K562 (cell line): ENCODE results near the gene ABHD12. TPM values are rescaled to one million over a fixed set of nuclear protein-coding genes. Genes with fewer than 3 reads are reported as not detected.

Experiments
- ATAC-seq: fragments of 200-7000 bp; cut with Tn5 transposase; 3 replicates; pipeline ENCODE4 v1.9.1; 2020; ENCODE audit warnings: moderate library complexity
- Bru-seq: library from RNA; stranded (reverse); fragments of 400-500 nt; gene quantifications from one replicate; lab custom pipeline; 2021; lab: Mats Ljungman, UMichigan
- BruChase-seq, 2 experiments: library from RNA; stranded (reverse); fragments of 400-500 nt; gene quantifications; one replicate each; lab custom pipeline; 2021; lab: Mats Ljungman, UMichigan
- BruUV-seq: library from RNA; stranded (reverse); fragments of 400-500 nt; replicated peaks from 2 replicates; lab custom pipeline; 2021; lab: Mats Ljungman, UMichigan
- CTCF ChIA-PET: fragments of 300-600 bp; formaldehyde crosslinking; extraction: SDS; loops from one replicate; lab custom pipeline; 2021; ENCODE audit warnings: low intra/inter-chr PET ratio; lab: Yijun Ruan, JAX
- POLR2A ChIA-PET: fragments of 300-600, 350-650 bp; sonication (Branson Sonifier 250); formaldehyde crosslinking; extraction: SDS; loops from one replicate; lab custom pipeline; 2021; ENCODE audit warnings: antibody characterized with exemption, inconsistent platforms; lab: Yijun Ruan, JAX
- DNase-seq, 4 experiments: peaks; one replicate each; pipeline versions ENCODE4 v3.0.0 to v3.0.0-alpha.2; 2011 to 2018; ENCODE audit warnings: low spot score in 3 of 4, mixed read lengths in 3 of 4; ENCODE audit errors: extremely low read depth in 1 of 4
- FAIRE-seq: peaks from 2 replicates; lab custom pipeline; 2011; peaks lifted over from hg19 to GRCh38; lab: Jason Lieb, UNC
- H2AFZ ChIP-seq: 2 replicates; pipeline ENCODE4 v1.6.0; 2011; ENCODE audit warnings: low read depth, low read length, control low read depth, inconsistent platforms
- H3K27ac ChIP-seq: fragments of 200-600 bp; 3 replicates; pipeline ENCODE4 v1.8.0; 2011; ENCODE audit warnings: low read depth, mild to moderate bottlenecking, control low read depth, inconsistent platforms, low read length, moderate library complexity, mixed read lengths; ENCODE audit errors: extremely low read depth
- H3K27me3 ChIP-seq, 2 experiments: fragments of 300-600 bp in 1 of 2; 2 replicates in 1 of 2; 3 replicates in 1 of 2; pipeline versions ENCODE4 v1.6.0 to v1.8.0; 2011; ENCODE audit warnings: inconsistent platforms in 2 of 2, low read length in 2 of 2, mild to moderate bottlenecking in 1 of 2, mixed read lengths in 1 of 2, moderate library complexity in 1 of 2; ENCODE audit not compliant: control insufficient read depth in 2 of 2, insufficient read depth in 2 of 2
- H3K36me3 ChIP-seq: fragments of 300-600 bp; 3 replicates; pipeline ENCODE4 v1.8.0; 2011; ENCODE audit warnings: mild to moderate bottlenecking, low read length, inconsistent platforms; ENCODE audit not compliant: control insufficient read depth, insufficient read depth
- H3K4me1 ChIP-seq, 2 experiments: fragments of 200-600 bp in 1 of 2; replicated peaks in 1 of 2; 2 replicates in 1 of 2; 3 replicates in 1 of 2; pipeline versions ENCODE4 v1.5.1 to v1.8.0; 2011; ENCODE audit warnings: inconsistent platforms in 2 of 2, low read length in 2 of 2, mild to moderate bottlenecking in 1 of 2, mixed read lengths in 1 of 2, moderate library complexity in 1 of 2; ENCODE audit not compliant: control insufficient read depth in 2 of 2, insufficient read depth in 2 of 2
- H3K4me2 ChIP-seq: 2 replicates; pipeline ENCODE4 v1.6.1; 2011; ENCODE audit warnings: low read length, control low read depth, inconsistent platforms, mixed read lengths; ENCODE audit not compliant: insufficient read depth
- H3K4me3 ChIP-seq: fragments of 200-600 bp; sonication (generic), shearing (Covaris generic); 2 replicates; pipeline ENCODE4 v1.5.1; 2016; ENCODE audit warnings: control low read depth, inconsistent platforms
- H3K79me2 ChIP-seq: fragments of 200-600 bp; 3 replicates; pipeline ENCODE4 v1.8.0; 2011; ENCODE audit warnings: low read length, inconsistent platforms; ENCODE audit not compliant: control insufficient read depth, insufficient read depth
- H3K9ac ChIP-seq, 2 experiments: 2 replicates each; pipeline versions ENCODE4 v1.6.0 to v1.6.1; 2011; ENCODE audit warnings: low read depth in 2 of 2, low read length in 2 of 2, control low read depth in 1 of 2, inconsistent platforms in 1 of 2, mild to moderate bottlenecking in 1 of 2, mixed read lengths in 1 of 2; ENCODE audit not compliant: insufficient read depth in 1 of 2
- H3K9me1 ChIP-seq: one replicate; pipeline ENCODE4 v1.6.0; 2011; ENCODE audit warnings: inconsistent platforms, mild to moderate bottlenecking, low read length, moderate library complexity; ENCODE audit not compliant: control insufficient read depth, insufficient read depth
- H3K9me3 ChIP-seq: replicated peaks from 2 replicates; pipeline ENCODE4 v1.5.1; 2011; ENCODE audit warnings: low read depth, low read length, inconsistent platforms; ENCODE audit not compliant: control insufficient read depth, insufficient read depth
- H4K20me1 ChIP-seq: replicated peaks from 2 replicates; pipeline ENCODE4 v1.6.1; 2011; ENCODE audit warnings: low read length, inconsistent platforms, mixed read lengths; ENCODE audit not compliant: control insufficient read depth, insufficient read depth
- ETS1 ChIP-seq: conservative IDR thresholded peaks from 2 replicates; pipeline ENCODE4 v1.6.1; 2011; ENCODE audit warnings: low read depth, mild to moderate bottlenecking, low read length; ENCODE audit not compliant: control insufficient read depth
- ILF3 ChIP-seq: fragments of 450-650 bp; IDR thresholded peaks from 2 replicates; pipeline ENCODE4 v1.6.1; 2018; ENCODE audit warnings: antibody characterized with exemption, mild to moderate bottlenecking, moderate library complexity, borderline replicate concordance
- MAFG ChIP-seq: fragments of 450-650 bp; conservative IDR thresholded peaks from 2 replicates; pipeline ENCODE4 v1.6.1; 2016; ENCODE audit warnings: missing genetic modification characterization, missing compliant biosample characterization
- PBX2 ChIP-seq, 2 experiments: IDR thresholded peaks in 1 of 2; conservative IDR thresholded peaks in 1 of 2; 2 replicates each; pipeline ENCODE4 v1.6.1; 2016; ENCODE audit warnings: low read depth in 2 of 2, mild to moderate bottlenecking in 1 of 2, missing compliant biosample characterization in 1 of 2, missing genetic modification characterization in 1 of 2, moderate library complexity in 1 of 2
- POLR2AphosphoS5 ChIP-seq: IDR thresholded peaks from 2 replicates; pipeline ENCODE4 v1.6.1; 2011; ENCODE audit warnings: mild to moderate bottlenecking, low read depth, low read length, moderate library complexity; ENCODE audit not compliant: control insufficient read depth, insufficient read depth
- PTTG1 ChIP-seq: fragments of 450-650 bp; IDR thresholded peaks from 2 replicates; pipeline ENCODE4 v1.6.1; 2016; ENCODE audit warnings: low read depth, mild to moderate bottlenecking, missing genetic modification characterization, missing compliant biosample characterization
- SMARCC2 ChIP-seq: fragments of 450-650 bp; IDR thresholded peaks from 2 replicates; pipeline ENCODE4 v1.6.1; 2017; ENCODE audit warnings: antibody characterized with exemption, moderate library complexity, mild to moderate bottlenecking, low read depth
- WGBS: fragments of 100-300 bp; shearing (Covaris generic); methylation state at CpG from one replicate; pipeline ENCODE4 v1.1.6; 2016; ENCODE audit warnings: low coverage, mixed read lengths; ENCODE audit not compliant: insufficient coverage; ENCODE audit errors: missing lambda C conversion rate; 5-methylcytosine and 5-hydroxymethylcytosine counted together
- in situ Hi-C: fragments of 300-500 bp; cut with MboI; formaldehyde crosslinking; loops from 4 replicates; pipeline ENCODE4 v1.15.0; 2018; ENCODE audit warnings: inconsistent platforms, mixed read lengths
- intact Hi-C: fragments of 100-400 bp; cut with micrococcal nuclease; formaldehyde crosslinking; loops from 2 replicates; pipeline ENCODE4 v1.14.2; 2022
- long read RNA-seq, 3 experiments: library from polyadenylated mRNA in 2 of 3; library from RNA in 1 of 3; unstranded in 2 of 3; stranded (forward) in 1 of 3; transcript quantifications; one replicate each; pipeline ENCODE4 v2.0.0, GENCODE V29; 2019 to 2022
- polyA minus RNA-seq, 3 experiments: library from RNA; depleted of rRNA, polyadenylated mRNA; stranded (reverse); fragments of >200 nt; gene quantifications; 2 replicates each; pipeline ENCODE4 v1.2.3, GENCODE V29; 2011
- polyA plus RNA-seq, 8 experiments: library from polyadenylated mRNA; depleted of rRNA in 4 of 8; stranded (reverse) in 5 of 8; unstranded in 3 of 8; fragments of >200 nt; fragmentation: Nextera tagmentation in 2 of 8; fragmentation: Illumina TruSeq in 1 of 8; extraction: Ambion mirVana in 2 of 8; extraction: Trizol in 1 of 8; gene quantifications; 2 replicates each; pipeline versions ENCODE4 v1.2.1 to v1.2.3, GENCODE V29; 2011 to 2014; ENCODE audit warnings: inconsistent platforms in 1 of 8, missing spikeins in 1 of 8
- total RNA-seq, 7 experiments: library from RNA; depleted of rRNA in 6 of 7; stranded (reverse); fragments of >200 nt in 6 of 7; fragmentation: Illumina TruSeq in 2 of 7; extraction: Trizol in 2 of 7; gene quantifications; 2 replicates each; pipeline versions ENCODE4 v1.2.1 to v1.2.3, GENCODE V29; 2011 to 2021; ENCODE audit warnings: low replicate concordance in 1 of 7

Gene ABHD12
- total RNA-seq (2011; cell fraction: chromatin; rRNA removed; ENCODE audit: low replicate concordance): 18.7 and 39.1 TPM in 2 replicates
- total RNA-seq (2011; cell fraction: nucleolus; rRNA removed): 29.9 and 33.3 TPM in 2 replicates
- 28.4 and 30.7 TPM in 2 replicates for total RNA-seq (2011; cell fraction: nucleoplasm; rRNA removed)
- total RNA-seq (2014; rRNA removed) (9.1 and 11.5 TPM in 2 replicates), total RNA-seq (2014; rRNA removed; fragmentation: Illumina TruSeq; extraction: Trizol) (7.8 and 8.0 TPM in 2 replicates), total RNA-seq (2015; rRNA removed; fragmentation: Illumina TruSeq; extraction: Trizol) (10.6 TPM in 2 replicates), total RNA-seq (2021) (15.1 and 15.6 TPM in 2 replicates), polyA plus RNA-seq (2011; rRNA removed) (6.2 and 7.7 TPM in 2 replicates), polyA plus RNA-seq (2014; fragmentation: Illumina TruSeq; extraction: Trizol) (12.0 and 15.3 TPM in 2 replicates), polyA plus RNA-seq (2014; fragmentation: Nextera tagmentation; extraction: Ambion mirVana) (1 to 10 TPM in 1 of 2 experiments, under 1 TPM in 1; 0.65 to 1.2 TPM), polyA plus RNA-seq (2014; rRNA removed) (9.8 and 10.7 TPM in 2 replicates), polyA minus RNA-seq (2011; rRNA and poly(A)+ RNA removed) (7.3 and 10.3 TPM in 2 replicates), Bru-seq, nascent RNA (percentile 62 among the genes with signal in this experiment), BruChase-seq, experiment 1, labeled RNA remaining after a 2-hour chase (percentile 64 among the genes with signal in this experiment), BruChase-seq, experiment 2, labeled RNA remaining after a 6-hour chase (percentile 61 among the genes with signal in this experiment)
- 6.1 and 7.2 TPM in 2 replicates for polyA plus RNA-seq (2011; cell fraction: cytosol; rRNA removed)
- 8.7 and 11.0 TPM in 2 replicates for polyA plus RNA-seq (2011; cell fraction: nucleus; rRNA removed)
- polyA plus RNA-seq (2012): 14.2 and 19.8 TPM in 2 replicates
- polyA minus RNA-seq (2011; cell fraction: cytosol; rRNA and poly(A)+ RNA removed): 5.2 and 9.8 TPM in 2 replicates
- 9.6 and 12.1 TPM in 2 replicates for polyA minus RNA-seq (2011; cell fraction: nucleus; rRNA and poly(A)+ RNA removed)
- long read RNA-seq, experiment 1, transcript ABHD12-201 (13 exons, 2,117 nt): major isoform, 91 of 142 reads
- long read RNA-seq, experiment 1, transcript ABHD12-202 (13 exons, 1,725 nt): minor isoform, 6 of 142 reads
- long read RNA-seq, experiment 1, partial matches to known transcripts: 9 of 142 reads
- long read RNA-seq, experiment 1, other reads (novel, unspliced or antisense): 36 of 142 reads
- long read RNA-seq, experiment 2, partial matches to known transcripts: 2 of 33 reads
- long read RNA-seq, experiment 2, other reads (novel, unspliced or antisense): 31 of 33 reads
- long read RNA-seq, experiment 3, transcript ABHD12-201 (13 exons, 2,117 nt): major isoform, 23 of 33 reads
- long read RNA-seq, experiment 3, partial matches to known transcripts: 2 of 33 reads
- long read RNA-seq, experiment 3, other reads (novel, unspliced or antisense): 7 of 33 reads

GRCh38 chr20:25390538-25391528 is at the start of gene ABHD12:
Gene ABHD12 (minus strand): TSS chr20:25390835. CDS start chr20:25390703, 132 bp downstream.
- Histone ChIP-seq H3K36me3 (peaks cover 8% of the 10 kb centered on the region; the same call in 1 of the 3 replicates), H4K20me1 (0 out of 2 replicates have a peak, but pooled peaks cover 3% of the 10 kb centered on the region), H3K27me3 (no peaks in the 10 kb centered on the region), H3K79me2 (peaks cover 31% of the 10 kb centered on the region), H3K9ac (peak within 1 kb of the TSS; percentile 87 to 93), H2AFZ (peak within 1 kb of the TSS; percentile 93), H3K9me3 (no peaks in the 10 kb centered on the region), H3K9me1 (no peaks in the 10 kb centered on the region), H3K4me2 (peak within 1 kb of the TSS; percentile 76), H3K4me1 (peaks cover 0 to 10% of the 10 kb centered on the region in 2 experiments; a peak in 3 of 5 replicates), H3K4me3 (peak within 1 kb of the TSS; percentile 62), H3K27ac (peak within 1 kb of the TSS; percentile 78)
- ChIA-PET CTCF (no interaction called here), POLR2A (interaction anchor here (0.6 to 1.0 kb wide), 5 partner anchors 8 to 105 kb away, joined by 3 to 7 read pairs (median 3); no protein-coding TSS in a partner anchor)
- BruUV-seq: no TSS peak
- under 1% methylated on average over 38 of the region's 91 CpGs for WGBS
- ATAC-seq (peak; percentile 96), FAIRE-seq (peak; percentile 69), DNase-seq (peak; percentile 92 to 95 (median 93))
- intact Hi-C loops (loop anchor here (2.0 to 10.0 kb wide), 2 partner anchors 80 to 396 kb away; partner anchors contain the start of gene APMAP), in situ Hi-C loops (no loop called here)
- TF ChIP-seq PBX2 (CRISPR knock-in tag; IDR thresholded peaks at IDR 0.05; ENCODE audit: low read depth): no peak
- TF ChIP-seq PBX2 (tag; conservative IDR thresholded peaks at IDR 0.05; ENCODE audit: low read depth): no peak
- TF ChIP-seq POLR2AphosphoS5: 0 out of 2 replicates have a peak, but pooled peaks have one; percentile 42
- no peak for TF ChIP-seq MAFG (tag)
- no peak for TF ChIP-seq ETS1
- TF ChIP-seq PTTG1 (tag): no peak
- no peak for TF ChIP-seq SMARCC2
- no peak for TF ChIP-seq ILF3
